HEK293 (cell line): ENCODE measurements around the gene CSGALNACT2.

Experiments used
- ZNF16 ChIP-seq: fragments of 450-650 bp; formaldehyde crosslinking; IDR thresholded peaks from 2 replicates; pipeline ENCODE4 v1.5.1; 2016; ENCODE audit warnings: low read depth, missing biosample characterization, missing genetic modification characterization
- ZNF423 ChIP-seq: fragments of 450-650 bp; formaldehyde crosslinking; IDR thresholded peaks from 2 replicates; pipeline ENCODE4 v1.5.1; 2016; ENCODE audit warnings: missing biosample characterization, missing genetic modification characterization
- ZNF571 ChIP-seq: fragments of 450-650 bp; formaldehyde crosslinking; IDR thresholded peaks from 2 replicates; pipeline ENCODE4 v1.5.0; 2017; ENCODE audit warnings: missing biosample characterization, missing genetic modification characterization
- TF ChIP-seq, protein P1 (sequence below): fragments of 450-650 bp; formaldehyde crosslinking; IDR thresholded peaks from 2 replicates; pipeline ENCODE4 v1.5.1; 2016; ENCODE audit warnings: missing biosample characterization, missing genetic modification characterization

DNA sequence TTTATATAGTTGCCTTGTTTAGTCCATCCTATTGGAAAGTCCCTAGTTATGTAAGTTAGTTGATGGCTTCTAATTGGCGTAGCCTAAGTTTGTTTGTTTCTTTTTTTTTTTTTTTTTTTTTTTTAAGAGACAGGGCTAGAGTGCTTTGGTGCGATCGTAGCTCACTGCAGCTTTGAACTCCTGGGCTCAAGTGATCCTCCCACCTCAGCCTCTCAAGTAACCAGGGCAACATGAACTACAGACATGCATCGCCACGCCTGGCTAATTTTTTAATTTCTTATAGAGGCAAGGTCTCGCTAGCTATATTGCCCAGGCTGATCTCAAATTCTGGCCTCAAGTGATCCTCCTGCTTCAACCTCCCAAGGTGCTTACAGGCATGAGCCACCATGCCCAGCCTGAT is 7.1 kb downstream of the CSGALNACT2 start:
- no peak for TF ChIP-seq ZNF571 (tag by site-specific recombination)
- TF ChIP-seq, protein P1, sequence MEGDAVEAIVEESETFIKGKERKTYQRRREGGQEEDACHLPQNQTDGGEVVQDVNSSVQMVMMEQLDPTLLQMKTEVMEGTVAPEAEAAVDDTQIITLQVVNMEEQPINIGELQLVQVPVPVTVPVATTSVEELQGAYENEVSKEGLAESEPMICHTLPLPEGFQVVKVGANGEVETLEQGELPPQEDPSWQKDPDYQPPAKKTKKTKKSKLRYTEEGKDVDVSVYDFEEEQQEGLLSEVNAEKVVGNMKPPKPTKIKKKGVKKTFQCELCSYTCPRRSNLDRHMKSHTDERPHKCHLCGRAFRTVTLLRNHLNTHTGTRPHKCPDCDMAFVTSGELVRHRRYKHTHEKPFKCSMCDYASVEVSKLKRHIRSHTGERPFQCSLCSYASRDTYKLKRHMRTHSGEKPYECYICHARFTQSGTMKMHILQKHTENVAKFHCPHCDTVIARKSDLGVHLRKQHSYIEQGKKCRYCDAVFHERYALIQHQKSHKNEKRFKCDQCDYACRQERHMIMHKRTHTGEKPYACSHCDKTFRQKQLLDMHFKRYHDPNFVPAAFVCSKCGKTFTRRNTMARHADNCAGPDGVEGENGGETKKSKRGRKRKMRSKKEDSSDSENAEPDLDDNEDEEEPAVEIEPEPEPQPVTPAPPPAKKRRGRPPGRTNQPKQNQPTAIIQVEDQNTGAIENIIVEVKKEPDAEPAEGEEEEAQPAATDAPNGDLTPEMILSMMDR (tag by site-specific recombination) = no peak
- no peak for TF ChIP-seq ZNF16 (tag by site-specific recombination)
- no peak for TF ChIP-seq ZNF423 (tag by site-specific recombination)
